Prostate gland (tissue), 2 donors: Measurements from ENCODE around the gene CPSF2.

ENCODE experiments used
- CTCF ChIP-seq, 4 experiments: fragments of 200-600 bp in 2 of 4; fragments of 450-650 bp in 2 of 4; sonication (generic) in 2 of 4; IDR thresholded peaks; 1 replicate in 3 of 4; 2 replicates in 1 of 4; pipeline ENCODE4 v1.5.1; 2016 to 2019; ENCODE audit warnings: antibody characterized with exemption in 4 of 4, mild to moderate bottlenecking in 2 of 4, moderate library complexity in 2 of 4
- POLR2A ChIP-seq: fragments of 450-650 bp; IDR thresholded peaks from one replicate; pipeline ENCODE4 v1.6.1; 2016; ENCODE audit warnings: antibody characterized with exemption, mild to moderate bottlenecking

GRCh38 chr14:92105073-92105892 is 16.5 kb upstream of the CPSF2 start:
- TF ChIP-seq CTCF (IDR thresholded peaks at IDR 0.05) (no peak), POLR2A (no peak)
